Colonic mucosa (tissue), 4 donors: ENCODE results near the gene AFP. TPM values are rescaled to one million over a fixed set of nuclear protein-coding genes. Genes with fewer than 3 reads are reported as not detected.

Experiments used
- DNase-seq: peaks from one replicate; pipeline ENCODE4 v3.0.0-alpha.2; 2020
- H3K27ac ChIP-seq: fragments of 200-600 bp; one replicate; pipeline ENCODE4 v1.8.0; 2021
- H3K27me3 ChIP-seq: fragments of 200-600 bp; one replicate; pipeline ENCODE4 v1.8.0; 2021
- H3K36me3 ChIP-seq: fragments of 200-600 bp; one replicate; pipeline ENCODE4 v1.8.0; 2021
- H3K4me1 ChIP-seq: fragments of 200-600 bp; one replicate; pipeline ENCODE4 v1.8.0; 2021; ENCODE audit warnings: mild to moderate bottlenecking
- H3K4me3 ChIP-seq: fragments of 200-600 bp; one replicate; pipeline ENCODE4 v1.8.0; 2021
- H3K9ac ChIP-seq, 2 donors: one replicate each; pipeline ENCODE4 v1.7.0; 2013; ENCODE audit warnings: control low read depth in 2 of 2, low read depth in 2 of 2, low read length in 2 of 2
- H3K9me3 ChIP-seq: fragments of 200-600 bp; one replicate; pipeline ENCODE4 v1.8.0; 2021
- CTCF ChIP-seq: fragments of 200-600 bp; IDR thresholded peaks from one replicate; pipeline ENCODE4 v1.8.0; 2022; ENCODE audit warnings: antibody characterized with exemption, mild to moderate bottlenecking
- intact Hi-C: fragments of 100-400 bp; cut with DNase I; formaldehyde crosslinking; loops from one replicate; pipeline ENCODE4 v1.14.1; 2022
- total RNA-seq, 2 donors: library from RNA; stranded (reverse); fragmentation: NEBNext Ultra II Directional in 1 of 2; extraction: Animal tissue kit (Norgen Biotek cat#: 25700) in 1 of 2; gene quantifications; one replicate each; pipeline ENCODE4 v1.2.1, GENCODE V29; 2021
- donor health status: healthy.
- donor health status: DM: no; HTN: no; CAD: no.
- donor health status: DM: no; HTN: no; CAD: no.

AFP gene
- total RNA-seq, 2 donors from 2014 or later, result 0.48 to 4.6 TPM

GRCh38 chr4:73438582-73439215 lies 2.7 kb downstream of the AFP start:
- no peaks in the 10 kb centered on the region for H3K36me3 ChIP-seq
- DNase-seq, result no peak
- no peak overlapping the region for H3K27ac ChIP-seq
- no peaks in the 10 kb centered on the region for H3K4me1 ChIP-seq
- H3K9ac ChIP-seq, result no peak overlapping the region
- H3K27me3 ChIP-seq, result no peaks in the 10 kb centered on the region
- H3K4me3 ChIP-seq, result no peak overlapping the region
- H3K9me3 ChIP-seq, result no peaks in the 10 kb centered on the region
- intact Hi-C loops, result no loop called here
- no peak for TF ChIP-seq CTCF

- H3K4me3 ChIP-seq, result no peak overlapping the region
- intact Hi-C loops, result no loop called here
- DNase-seq, result no peak
- TF ChIP-seq CTCF, result no peak
- H3K9me3 ChIP-seq, result no peaks in the 10 kb centered on the region
- no peak overlapping the region for H3K9ac ChIP-seq
- H3K36me3 ChIP-seq, result no peaks in the 10 kb centered on the region
- H3K27ac ChIP-seq, result no peak overlapping the region
- no peaks in the 10 kb centered on the region for H3K4me1 ChIP-seq
- H3K27me3 ChIP-seq, result no peaks in the 10 kb centered on the region
These were observed 3.4 kb downstream of the AFP start for GRCh38 chr4:73439445-73439844.

GRCh38 chr4:73439991-73440390 lies 4.0 kb downstream of the AFP start:
- no peak overlapping the region for H3K9ac ChIP-seq
- no peak for DNase-seq
- H3K9me3 ChIP-seq, result no peaks in the 10 kb centered on the region
- no peaks in the 10 kb centered on the region for H3K36me3 ChIP-seq
- no peak overlapping the region for H3K27ac ChIP-seq
- no peaks in the 10 kb centered on the region for H3K4me1 ChIP-seq
- intact Hi-C loops, result no loop called here
- no peak for TF ChIP-seq CTCF
- no peak overlapping the region for H3K4me3 ChIP-seq
- no peaks in the 10 kb centered on the region for H3K27me3 ChIP-seq

- no peak for DNase-seq
- no peaks in the 10 kb centered on the region for H3K4me1 ChIP-seq
- H3K9ac ChIP-seq, result no peak overlapping the region
- no peaks in the 10 kb centered on the region for H3K9me3 ChIP-seq
- intact Hi-C loops, result no loop called here
- H3K27me3 ChIP-seq, result no peaks in the 10 kb centered on the region
- no peak overlapping the region for H3K27ac ChIP-seq
- TF ChIP-seq CTCF, result no peak
- no peak overlapping the region for H3K4me3 ChIP-seq
- no peaks in the 10 kb centered on the region for H3K36me3 ChIP-seq
These were observed 4.6 kb downstream of the AFP start for GRCh38 chr4:73440653-73441052.

- Histone ChIP-seq H3K27ac (no peak overlapping the region), H3K9ac (no peak overlapping the region), H3K9me3 (no peaks in the 10 kb centered on the region), H3K36me3 (no peaks in the 10 kb centered on the region), H3K27me3 (no peaks in the 10 kb centered on the region), H3K4me3 (no peak overlapping the region), H3K4me1 (no peaks in the 10 kb centered on the region)
- no peak for DNase-seq
- intact Hi-C loops, result no loop called here
- no peak for TF ChIP-seq CTCF
These were observed 6.3 kb downstream of the AFP start for GRCh38 chr4:73442275-73442674.
